GM12878 (cell line): ENCODE data around the gene ACSL4. TPM values are rescaled to one million over a fixed set of nuclear protein-coding genes. Genes with fewer than 3 reads are reported as not detected.
"Not testable (repeated sequence)": the region's sequence is repeated elsewhere in the genome, so short reads cannot be mapped to it uniquely, and the experiment has no call there.

Source experiments
- ATAC-seq: fragments of 200-7000 bp; cut with Tn5 transposase; 3 replicates; pipeline ENCODE4 v1.9.1; 2020; ENCODE audit warnings: mild to moderate bottlenecking, moderate library complexity
- BruUV-seq: library from RNA; stranded (reverse); fragments of 400-500 nt; replicated peaks from 2 replicates; lab custom pipeline; 2021; lab: Mats Ljungman, UMichigan
- CTCF ChIA-PET: fragments of 300-600 bp; sonication (Branson Sonifier 250); formaldehyde crosslinking; extraction: SDS; loops from one replicate; lab custom pipeline; 2021; ENCODE audit warnings: inconsistent platforms; lab: Yijun Ruan, JAX
- POLR2A ChIA-PET: fragments of 350-600 bp; formaldehyde crosslinking; extraction: SDS; loops from one replicate; lab custom pipeline; 2021; ENCODE audit warnings: inconsistent platforms; lab: Charles Lee
- RAD21 ChIA-PET: fragments of 300-600 bp; sonication (Branson Sonifier 250); formaldehyde crosslinking; loops from one replicate; lab custom pipeline; 2023; ENCODE audit warnings: antibody characterized with exemption; ENCODE audit not compliant: unreplicated experiment; lab: Charles Lee
- SMC1A ChIA-PET: fragments of 300-600 bp; sonication (Branson Sonifier 250); formaldehyde crosslinking; loops from one replicate; lab custom pipeline; 2023; ENCODE audit not compliant: unreplicated experiment, uncharacterized antibody; lab: Charles Lee
- DNase-seq: peaks from one replicate; pipeline ENCODE4 v3.0.0-alpha.2; 2011; ENCODE audit warnings: low read depth, low spot score
- FAIRE-seq: peaks from 3 replicates; lab custom pipeline; 2011; peaks lifted over from hg19 to GRCh38; lab: Jason Lieb, UNC
- H2AFZ ChIP-seq: 2 replicates; pipeline ENCODE4 v1.6.0; 2011; ENCODE audit warnings: low read depth, low read length, control low read depth; ENCODE audit not compliant: control insufficient read depth
- H3K27ac ChIP-seq: 2 replicates; pipeline ENCODE4 v1.5.1; 2011; ENCODE audit warnings: control low read depth; ENCODE audit not compliant: control insufficient read depth, insufficient read depth
- H3K27me3 ChIP-seq, 2 experiments: replicated peaks in 1 of 2; 2 replicates each; pipeline versions ENCODE4 v1.6.0 to v1.6.1; 2011; ENCODE audit warnings: low read length in 1 of 2; ENCODE audit not compliant: control insufficient read depth in 2 of 2, insufficient read depth in 2 of 2
- H3K36me3 ChIP-seq, 2 experiments: 2 replicates each; pipeline ENCODE4 v1.5.1; 2011; ENCODE audit warnings: low read length in 1 of 2; ENCODE audit not compliant: control insufficient read depth in 2 of 2, insufficient read depth in 2 of 2
- H3K4me1 ChIP-seq: 2 replicates; pipeline ENCODE4 v1.6.1; 2011; ENCODE audit warnings: mild to moderate bottlenecking, low read length, moderate library complexity, mixed read lengths; ENCODE audit not compliant: control insufficient read depth, insufficient read depth
- H3K4me2 ChIP-seq: 2 replicates; pipeline ENCODE4 v1.6.0; 2011; ENCODE audit warnings: control low read depth; ENCODE audit not compliant: control insufficient read depth, insufficient read depth
- H3K4me3 ChIP-seq: fragments of 200-600 bp; sonication (generic); 2 replicates; pipeline ENCODE4 v1.5.1; 2016
- H3K79me2 ChIP-seq: 2 replicates; pipeline ENCODE4 v1.6.0; 2011; ENCODE audit warnings: low read length; ENCODE audit not compliant: control insufficient read depth, insufficient read depth
- H3K9ac ChIP-seq: 2 replicates; pipeline ENCODE4 v1.8.0; 2011; ENCODE audit warnings: low read length, control low read depth, mixed read lengths; ENCODE audit not compliant: control insufficient read depth, insufficient read depth
- H3K9me3 ChIP-seq: replicated peaks from 3 replicates; pipeline ENCODE4 v1.5.1; 2011; ENCODE audit warnings: mild to moderate bottlenecking, low read length; ENCODE audit not compliant: control insufficient read depth, insufficient read depth
- H4K20me1 ChIP-seq: 2 replicates; pipeline ENCODE4 v1.6.0; 2011; ENCODE audit not compliant: control insufficient read depth, insufficient read depth
- CHD1 ChIP-seq: IDR thresholded peaks from 2 replicates; pipeline ENCODE4 v1.6.1; 2012; ENCODE audit warnings: low read depth, low read length, improper control_type of control experiment
- CHD4 ChIP-seq: fragments of 200-600 bp; sonication (generic); IDR thresholded peaks from 2 replicates; pipeline ENCODE4 v1.6.1; 2016; ENCODE audit warnings: mild to moderate bottlenecking
- TCF7 ChIP-seq: IDR thresholded peaks from 2 replicates; pipeline ENCODE4 v1.6.1; 2014; ENCODE audit warnings: antibody characterized with exemption, borderline replicate concordance
- WGBS: methylation state at CpG from one replicate; pipeline ENCODE4 v1.1.6; 2016; ENCODE audit warnings: low lambda C conversion rate; ENCODE audit not compliant: insufficient replicate concordance, insufficient coverage; ENCODE audit errors: missing lambda C conversion rate; 5-methylcytosine and 5-hydroxymethylcytosine counted together
- in situ Hi-C: fragments of 300-500 bp; cut with MboI; formaldehyde crosslinking; loops from 9 replicates; pipeline ENCODE4 v1.14.3; 2018; ENCODE audit warnings: mixed read lengths
- intact Hi-C: fragments of 100-400 bp; cut with micrococcal nuclease; formaldehyde crosslinking; loops from one replicate; pipeline ENCODE4 v1.14.2; 2022; ENCODE audit not compliant: unreplicated experiment
- polyA plus RNA-seq, 11 experiments: library from polyadenylated mRNA; depleted of rRNA in 4 of 11; unstranded in 6 of 11; stranded (reverse) in 5 of 11; fragments of >200 nt; fragmentation: Nextera tagmentation in 4 of 11; fragmentation: Illumina TruSeq in 1 of 11; extraction: Ambion mirVana in 4 of 11; extraction: Trizol in 1 of 11; gene quantifications; 1 replicate in 1 of 11; 2 replicates in 10 of 11; pipeline versions ENCODE4 v1.2.1 to v1.2.3, GENCODE V29; 2011 to 2016; ENCODE audit warnings: inconsistent platforms in 2 of 11, missing spikeins in 2 of 11, low read depth in 1 of 11
- total RNA-seq, 4 experiments: library from RNA; depleted of rRNA in 3 of 4; stranded (reverse); fragments of >200 nt in 3 of 4; fragmentation: Illumina TruSeq in 1 of 4; extraction: Trizol in 1 of 4; gene quantifications; 2 replicates each; pipeline versions ENCODE4 v1.2.1 to v1.2.3, GENCODE V29; 2013 to 2021
- TF ChIP-seq, protein P1 (sequence below): fragments of 450-650 bp; IDR thresholded peaks from 2 replicates; pipeline ENCODE4 v1.6.1; 2018; ENCODE audit warnings: mild to moderate bottlenecking, low read depth, moderate library complexity; ENCODE audit not compliant: partially characterized antibody
- TF ChIP-seq, protein P2 (sequence below): IDR thresholded peaks from 2 replicates; pipeline ENCODE4 v1.6.1; 2012; ENCODE audit warnings: low read depth, low read length, improper control_type of control experiment

The ACSL4 gene
- total and polyA plus RNA-seq, 10 of the 15 experiments (the other 5 are each of a cell fraction or from before 2014, with no cell fraction given) = 20.7 to 66.6 (median 45.4) TPM

DNA sequence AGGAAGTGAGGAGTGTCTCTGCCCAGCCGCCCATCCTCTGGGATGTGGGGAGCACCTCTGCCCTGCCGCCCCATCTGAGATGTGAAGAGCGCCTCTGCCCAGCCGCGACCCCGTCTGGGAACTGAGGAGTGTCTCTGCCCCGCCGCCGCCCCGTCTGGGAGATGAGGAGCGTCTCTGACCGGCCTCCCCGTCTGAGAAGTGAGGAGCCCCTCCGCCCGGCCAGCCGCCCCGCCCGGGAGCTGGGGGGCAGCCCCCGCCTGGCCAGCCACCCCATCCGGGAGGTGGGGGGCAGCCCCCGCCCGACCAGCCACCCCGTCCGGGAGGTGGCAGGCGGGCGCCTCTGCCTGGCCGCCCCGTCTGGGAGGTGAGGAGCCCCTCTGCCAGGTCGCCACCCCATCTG lies 61.9 kb downstream of the ACSL4 start:
- RAD21 ChIA-PET, H4K20me1 ChIP-seq, H3K79me2 ChIP-seq, FAIRE-seq, DNase-seq, H3K27ac ChIP-seq, BruUV-seq, H3K4me1 ChIP-seq, ATAC-seq, H3K4me2 ChIP-seq, POLR2A ChIA-PET, H3K4me3 ChIP-seq, H3K9me3 ChIP-seq, SMC1A ChIA-PET, intact Hi-C loops, in situ Hi-C loops, H3K27me3 ChIP-seq, CTCF ChIA-PET, H3K9ac ChIP-seq, H2AFZ ChIP-seq, H3K36me3 ChIP-seq: not testable (repeated sequence)
- 95% methylated on average over 26 of the region's 29 CpGs for WGBS

DNA sequence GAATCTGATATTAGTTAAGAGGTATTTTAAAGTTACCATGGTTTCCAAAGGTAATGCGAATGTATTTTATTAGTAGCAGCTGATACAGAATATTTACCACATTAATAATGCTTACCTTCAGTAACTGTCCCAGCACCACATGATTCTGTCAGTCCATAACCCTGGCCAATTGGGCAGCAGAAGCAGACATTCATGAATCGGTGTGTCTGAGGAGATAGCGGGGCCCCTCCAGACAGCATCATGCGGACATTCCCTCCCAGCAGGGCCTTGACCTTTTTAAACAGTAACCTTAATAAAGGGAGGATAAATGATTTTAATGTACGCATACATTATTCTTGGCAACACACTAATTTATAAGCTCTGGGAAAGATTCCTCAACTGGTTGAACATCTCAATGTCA lies 65.1 kb downstream of the ACSL4 start:
- FAIRE-seq (no peak), DNase-seq (no peak), ATAC-seq (no peak)
- CTCF ChIA-PET = no interaction called here
- 94% methylated on average over 5 of the region's 5 CpGs for WGBS
- no peak overlapping the region for H3K9ac ChIP-seq
- H3K79me2 ChIP-seq = no peaks in the 10 kb centered on the region
- no peak overlapping the region for H3K27ac ChIP-seq
- no peaks in the 10 kb centered on the region for H3K9me3 ChIP-seq
- POLR2A ChIA-PET = no interaction called here
- intact Hi-C loops = no loop called here
- TF ChIP-seq TCF7 = no peak
- TF ChIP-seq, protein P1, sequence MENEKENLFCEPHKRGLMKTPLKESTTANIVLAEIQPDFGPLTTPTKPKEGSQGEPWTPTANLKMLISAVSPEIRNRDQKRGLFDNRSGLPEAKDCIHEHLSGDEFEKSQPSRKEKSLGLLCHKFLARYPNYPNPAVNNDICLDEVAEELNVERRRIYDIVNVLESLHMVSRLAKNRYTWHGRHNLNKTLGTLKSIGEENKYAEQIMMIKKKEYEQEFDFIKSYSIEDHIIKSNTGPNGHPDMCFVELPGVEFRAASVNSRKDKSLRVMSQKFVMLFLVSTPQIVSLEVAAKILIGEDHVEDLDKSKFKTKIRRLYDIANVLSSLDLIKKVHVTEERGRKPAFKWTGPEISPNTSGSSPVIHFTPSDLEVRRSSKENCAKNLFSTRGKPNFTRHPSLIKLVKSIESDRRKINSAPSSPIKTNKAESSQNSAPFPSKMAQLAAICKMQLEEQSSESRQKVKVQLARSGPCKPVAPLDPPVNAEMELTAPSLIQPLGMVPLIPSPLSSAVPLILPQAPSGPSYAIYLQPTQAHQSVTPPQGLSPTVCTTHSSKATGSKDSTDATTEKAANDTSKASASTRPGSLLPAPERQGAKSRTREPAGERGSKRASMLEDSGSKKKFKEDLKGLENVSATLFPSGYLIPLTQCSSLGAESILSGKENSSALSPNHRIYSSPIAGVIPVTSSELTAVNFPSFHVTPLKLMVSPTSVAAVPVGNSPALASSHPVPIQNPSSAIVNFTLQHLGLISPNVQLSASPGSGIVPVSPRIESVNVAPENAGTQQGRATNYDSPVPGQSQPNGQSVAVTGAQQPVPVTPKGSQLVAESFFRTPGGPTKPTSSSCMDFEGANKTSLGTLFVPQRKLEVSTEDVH = no peak
- no peak for TF ChIP-seq CHD1
- TF ChIP-seq, protein P2, sequence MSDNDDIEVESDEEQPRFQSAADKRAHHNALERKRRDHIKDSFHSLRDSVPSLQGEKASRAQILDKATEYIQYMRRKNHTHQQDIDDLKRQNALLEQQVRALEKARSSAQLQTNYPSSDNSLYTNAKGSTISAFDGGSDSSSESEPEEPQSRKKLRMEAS = no peak
- no peak for TF ChIP-seq CHD4
- TF ChIP-seq, all 136 proteins: peak for 0
- ChIA-PET SMC1A (interaction anchor here (0.7 kb wide), 1 partner anchor 1004 kb away, joined by 4 read pairs; no protein-coding TSS in a partner anchor), RAD21 (no interaction called here)
- Histone ChIP-seq H3K4me3 (no peak overlapping the region), H3K27me3 (no peaks in the 10 kb centered on the region), H2AFZ (no peak overlapping the region), H3K4me2 (no peak overlapping the region), H3K36me3 (peaks cover 0 to 10% of the 10 kb centered on the region in 2 experiments; a peak in 1 of 4 replicates), H4K20me1 (no peaks in the 10 kb centered on the region), H3K4me1 (no peaks in the 10 kb centered on the region)
- BruUV-seq = no TSS peak
- in situ Hi-C loops = no loop called here
